NCI-H1436 treated with DMSO at 0.1 percent for 48 hours (cell line): ENCODE results near the gene OBP2A.
"Not testable (repeated sequence)": the region's sequence is repeated elsewhere in the genome, so short reads cannot be mapped to it uniquely, and the experiment has no call there.

Source experiments
- DNase-seq: peaks from one replicate; lab custom pipeline; 2025; lab: John Stamatoyannopoulos, UW

The OBP2A gene

DNA sequence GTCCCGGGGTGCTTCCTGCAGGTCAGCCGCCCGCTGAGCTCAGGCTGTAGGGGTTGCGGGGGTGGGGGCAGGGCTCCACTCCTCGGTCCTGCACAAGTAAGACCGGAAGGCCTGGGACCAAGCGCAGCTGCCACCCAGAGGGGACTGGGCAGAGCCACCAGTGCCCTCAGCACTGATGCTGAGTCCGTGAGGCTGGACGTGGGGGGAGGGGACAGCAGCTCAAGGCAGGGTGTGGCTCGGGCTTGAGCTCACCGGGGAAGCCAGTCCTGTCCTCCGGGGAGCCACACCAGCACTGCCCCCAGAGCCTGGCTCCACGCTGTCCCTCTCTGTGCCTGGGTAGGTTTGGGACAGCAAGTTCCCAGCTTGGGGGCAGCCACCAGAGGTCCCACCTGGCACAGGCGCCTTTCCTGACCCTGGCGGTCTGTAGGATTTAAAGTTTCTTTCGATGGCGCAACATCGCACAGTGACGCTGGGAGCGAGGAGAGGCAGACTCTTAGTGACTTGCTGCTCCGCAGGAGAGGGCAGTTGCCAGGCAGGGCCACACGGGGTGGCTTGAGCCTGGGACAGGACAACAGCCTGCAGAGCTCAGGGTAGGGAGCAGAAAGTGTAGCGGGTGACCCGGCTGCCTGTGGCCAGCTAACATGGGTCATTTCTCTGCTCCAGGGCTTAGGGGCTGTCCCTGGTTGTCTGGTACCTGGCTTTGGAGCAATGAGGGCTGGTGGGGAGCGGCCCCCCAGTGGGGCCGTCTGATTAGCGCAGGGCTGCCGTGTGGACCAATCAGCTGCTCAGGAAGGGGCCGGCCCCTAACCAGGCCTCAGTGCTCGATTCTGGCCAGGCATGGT, 19.0 kb upstream of the OBP2A start:
- no peak for DNase-seq

DNA sequence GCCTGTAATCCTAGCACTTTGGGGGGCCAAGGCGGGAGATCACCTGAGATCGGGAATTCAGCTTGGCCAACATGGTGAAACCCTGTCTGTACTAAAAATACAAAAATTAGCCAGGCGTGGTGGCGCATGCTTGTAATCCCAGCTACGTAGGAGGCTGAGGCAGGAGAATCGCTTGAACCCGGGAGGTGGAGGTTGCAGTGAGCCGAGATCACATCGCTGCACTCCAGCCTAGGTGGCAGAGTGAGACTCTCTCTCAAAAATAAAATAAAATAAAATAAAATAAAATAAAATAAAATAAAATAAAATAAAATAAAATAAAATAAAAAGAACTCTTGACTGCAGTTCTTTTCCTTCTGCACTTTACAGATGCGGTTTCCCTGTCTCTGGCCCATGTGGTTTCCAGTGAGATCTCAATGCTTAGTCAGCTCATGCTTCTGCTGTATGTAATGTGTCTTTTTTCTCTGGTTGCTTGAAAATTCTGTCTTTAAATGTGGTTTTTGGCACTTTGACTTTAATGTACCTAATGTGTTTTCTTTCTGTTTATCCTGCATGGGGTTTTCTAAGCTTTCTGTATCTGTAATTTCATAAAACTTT, 17.0 kb upstream of the OBP2A start:
- not testable (repeated sequence) for DNase-seq

DNA sequence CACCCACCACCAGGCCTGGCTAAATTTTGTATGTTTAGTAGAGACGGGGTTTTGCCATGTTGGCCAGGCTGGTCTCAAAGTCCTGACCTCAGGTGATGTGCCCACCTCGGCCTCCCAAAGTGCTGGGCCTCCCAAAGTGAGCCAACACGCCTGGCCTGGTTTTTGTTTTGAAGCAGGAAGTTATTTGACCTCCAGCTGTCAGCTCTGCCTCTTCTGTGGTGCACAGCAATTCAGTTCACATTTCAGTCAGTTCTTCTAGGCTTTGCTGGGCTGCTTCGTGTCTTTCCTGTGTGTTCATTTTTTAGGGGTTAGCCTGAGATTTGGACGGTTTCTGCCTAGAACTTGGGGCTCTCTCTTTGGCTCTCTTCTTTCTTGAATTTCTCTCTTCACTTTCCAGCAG, 15.8 kb upstream of the OBP2A start:
- no peak for DNase-seq

DNA sequence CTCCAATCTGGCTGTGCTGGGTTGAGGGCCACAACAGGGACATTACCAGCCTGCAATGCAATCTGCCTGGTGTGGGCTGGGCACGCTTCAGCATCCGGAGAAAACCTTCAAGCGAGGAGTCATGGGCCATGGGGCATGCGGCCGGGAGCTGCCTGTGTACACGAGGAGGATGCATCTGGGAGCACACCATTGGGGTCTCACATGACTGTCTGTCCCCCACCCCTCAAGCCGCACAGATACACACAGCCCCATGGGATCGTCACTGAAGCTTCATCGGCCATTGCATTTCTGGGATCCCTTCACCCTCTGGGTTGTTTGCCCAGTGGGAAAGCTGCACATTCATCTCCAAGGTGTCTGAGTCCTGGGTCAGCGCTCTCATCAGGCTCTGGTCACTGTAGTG, 14.8 kb upstream of the OBP2A start:
- DNase-seq, result no peak

DNA sequence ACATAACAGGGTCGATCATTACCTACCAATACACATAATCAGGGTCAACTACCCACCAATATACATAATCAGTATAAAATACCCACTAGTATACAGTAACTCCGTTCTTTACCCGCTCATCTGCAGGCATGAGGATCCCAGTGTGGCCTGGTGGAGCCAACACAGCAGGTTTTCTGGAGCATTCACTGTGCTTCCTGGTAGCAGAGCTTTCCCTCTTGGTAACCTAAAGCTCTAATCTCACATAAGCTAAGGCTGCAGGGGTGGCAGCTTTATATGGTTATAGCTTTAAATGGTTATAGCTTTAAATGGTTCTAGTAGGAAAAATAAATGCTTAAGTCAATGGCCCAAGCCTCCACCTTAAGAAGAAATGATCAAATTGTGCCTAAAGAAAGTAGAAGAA, 12.8 kb upstream of the OBP2A start:
- DNase-seq, result no peak

DNA sequence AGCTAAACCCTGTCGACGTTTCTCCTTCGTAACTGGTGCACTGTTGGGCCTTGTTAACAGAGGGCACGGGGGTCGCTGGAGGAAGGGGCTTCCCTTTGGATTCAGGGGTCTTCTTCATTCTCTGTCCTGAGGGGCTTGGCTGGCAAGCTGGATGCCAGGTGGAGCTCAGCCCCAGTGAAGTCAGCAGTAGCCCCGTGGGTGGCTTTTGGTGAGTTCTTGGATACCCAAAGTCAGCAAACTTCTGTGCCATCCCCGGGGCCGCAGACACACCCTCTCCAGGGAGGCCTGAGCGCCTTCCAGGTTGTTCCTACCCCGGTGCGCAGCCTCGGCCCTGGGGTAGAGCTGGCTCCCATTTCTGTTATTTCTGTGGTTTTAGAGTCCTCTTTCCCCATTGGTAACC, 12.3 kb upstream of the OBP2A start:
- no peak for DNase-seq

DNA sequence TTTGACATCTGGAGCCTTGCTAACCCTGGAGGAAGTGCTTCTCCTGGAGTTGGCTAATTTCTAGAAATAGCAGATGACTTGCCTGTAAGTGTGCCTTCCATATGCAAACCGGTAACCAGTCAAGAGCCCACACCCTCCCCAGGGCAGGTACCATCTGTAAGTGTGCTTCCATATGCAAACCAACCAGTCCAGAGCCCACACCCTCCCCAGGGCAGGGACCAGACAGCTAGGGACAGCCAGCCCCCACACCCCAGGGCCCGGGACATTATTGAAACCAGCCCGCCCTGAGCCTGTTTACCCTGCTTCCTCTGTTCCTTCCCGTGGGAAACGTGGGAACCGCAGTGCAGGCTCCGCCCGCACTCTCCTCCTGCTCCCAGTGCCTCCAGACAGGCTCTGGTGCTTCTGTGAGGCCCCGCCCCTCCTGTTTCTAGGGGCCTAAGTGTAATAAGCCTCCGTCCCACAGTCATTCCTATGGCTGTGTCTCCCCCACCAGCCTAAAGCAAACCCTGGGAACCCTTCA, 11.7 kb upstream of the OBP2A start:
- not testable (repeated sequence) for DNase-seq

DNA sequence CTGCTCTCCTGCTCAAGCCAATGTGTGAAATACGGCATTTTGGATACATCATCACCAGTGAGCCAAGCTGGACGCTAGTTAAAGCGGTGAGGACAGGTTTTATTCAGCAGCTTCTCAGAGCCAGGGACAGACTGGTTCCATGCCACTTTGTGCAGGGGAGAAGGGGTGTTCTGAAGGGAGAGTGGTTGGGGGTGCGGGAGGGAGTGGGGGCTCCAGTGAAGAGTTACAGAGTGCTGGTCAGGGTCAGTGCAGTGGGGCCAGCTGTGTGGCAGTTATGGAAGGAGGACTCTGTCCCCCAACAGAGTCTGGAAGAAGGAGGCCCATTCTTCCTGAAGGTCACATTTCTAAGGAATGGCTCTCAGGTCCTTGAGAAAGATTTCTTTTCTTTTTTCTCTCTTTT, 11.1 kb upstream of the OBP2A start:
- DNase-seq, result not testable (repeated sequence)

DNA sequence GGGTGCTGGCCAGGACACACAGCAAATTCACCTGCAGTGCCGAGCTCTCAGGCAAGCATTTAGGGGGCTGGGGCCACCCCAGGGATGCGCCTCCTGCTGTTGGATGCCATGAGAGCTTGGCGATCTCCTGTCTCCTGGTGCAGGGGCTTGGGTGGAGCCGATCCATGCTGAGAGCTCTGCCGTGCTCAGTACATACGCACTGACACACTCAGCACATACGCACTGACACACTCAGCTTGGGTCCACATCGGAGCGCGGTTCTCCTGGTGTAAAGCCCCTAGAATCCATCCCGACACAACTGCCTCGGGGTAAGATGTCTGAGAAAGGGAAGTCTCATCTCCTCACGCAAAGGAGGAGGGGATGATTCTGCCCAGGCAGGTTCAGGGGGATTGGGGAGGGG, 10.3 kb upstream of the OBP2A start:
- not testable (repeated sequence) for DNase-seq

DNA sequence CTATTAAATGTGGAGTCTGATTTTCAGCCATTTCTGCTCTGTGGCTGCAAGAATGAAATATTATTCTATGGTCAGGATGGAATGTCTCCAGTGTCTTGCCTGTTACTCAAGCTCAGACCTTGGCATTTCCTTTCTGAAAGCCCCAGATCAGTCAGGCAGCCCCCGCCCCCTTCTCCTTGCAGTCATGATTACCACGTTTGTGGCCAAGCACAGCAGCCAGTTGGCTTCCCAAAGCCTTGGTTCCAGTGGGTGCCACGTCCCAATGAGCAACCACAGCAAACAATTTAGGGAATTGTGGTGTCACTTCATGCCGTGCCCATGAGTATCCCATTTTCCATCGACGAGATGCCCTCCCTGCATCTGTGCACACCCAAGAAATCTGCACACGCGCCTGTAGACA, 9.7 kb upstream of the OBP2A start:
- no peak for DNase-seq

DNA sequence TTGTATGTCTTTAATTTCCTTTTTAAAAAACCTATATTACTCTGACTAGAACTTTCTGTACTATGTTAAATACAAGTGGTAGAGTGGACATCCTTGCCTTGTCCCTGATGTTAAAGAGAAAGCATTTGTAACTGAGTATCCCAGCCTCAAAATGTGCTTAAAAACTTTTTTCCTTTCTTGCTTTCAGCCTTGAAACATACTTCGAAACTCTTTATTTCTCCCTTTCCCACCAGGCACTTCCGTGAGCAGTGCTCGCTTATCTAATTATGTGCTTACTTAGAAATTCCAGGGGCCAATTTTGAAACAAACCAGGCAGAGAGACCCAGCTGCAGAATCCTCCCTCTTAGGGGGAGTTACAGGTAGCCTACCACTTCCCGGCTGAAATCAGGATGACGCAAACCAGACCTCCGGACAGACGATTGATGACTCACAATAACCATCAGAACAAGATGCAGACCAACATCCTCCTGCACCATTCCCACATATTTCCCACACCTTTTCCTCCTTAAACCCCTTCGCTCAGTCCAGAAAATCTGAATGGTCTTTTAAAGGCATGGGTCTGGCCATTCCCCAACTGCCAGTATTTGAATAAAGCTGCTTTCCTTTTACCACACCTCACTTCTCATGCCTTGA, 2.5 kb upstream of the OBP2A start:
- DNase-seq, result not testable (repeated sequence)

DNA sequence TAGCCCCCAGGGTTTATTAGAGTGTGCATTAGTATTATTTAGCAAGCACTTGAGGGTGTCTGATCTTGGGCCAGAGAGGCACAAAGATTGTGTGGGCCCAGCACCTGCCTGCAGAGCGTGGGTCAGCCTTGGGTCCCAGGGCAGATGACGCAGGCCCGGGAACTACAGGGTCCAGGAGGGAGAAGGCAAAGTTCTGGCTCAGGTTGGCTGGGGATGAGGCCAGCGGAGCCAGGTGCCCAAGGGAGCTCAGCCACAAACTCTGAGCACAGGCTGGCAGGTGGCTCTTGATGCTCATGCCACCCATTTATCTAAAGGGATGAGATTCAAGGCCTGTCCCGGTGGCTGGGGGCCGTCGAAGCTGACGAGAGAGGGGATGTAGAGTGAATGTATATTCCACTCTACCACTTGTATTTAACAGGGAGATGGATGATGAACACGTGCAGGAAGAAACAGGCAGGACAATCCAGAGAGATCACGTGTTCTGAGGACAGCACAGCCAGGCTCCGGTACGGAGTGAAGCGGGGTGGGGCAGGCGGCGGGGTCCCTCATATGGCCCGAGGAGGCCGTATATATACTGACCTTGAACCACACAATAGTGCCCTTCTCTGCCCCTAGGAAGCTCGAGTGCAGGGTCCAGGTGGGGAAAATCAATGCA, 818 bp upstream of the OBP2A start:
- DNase-seq, result no peak

DNA sequence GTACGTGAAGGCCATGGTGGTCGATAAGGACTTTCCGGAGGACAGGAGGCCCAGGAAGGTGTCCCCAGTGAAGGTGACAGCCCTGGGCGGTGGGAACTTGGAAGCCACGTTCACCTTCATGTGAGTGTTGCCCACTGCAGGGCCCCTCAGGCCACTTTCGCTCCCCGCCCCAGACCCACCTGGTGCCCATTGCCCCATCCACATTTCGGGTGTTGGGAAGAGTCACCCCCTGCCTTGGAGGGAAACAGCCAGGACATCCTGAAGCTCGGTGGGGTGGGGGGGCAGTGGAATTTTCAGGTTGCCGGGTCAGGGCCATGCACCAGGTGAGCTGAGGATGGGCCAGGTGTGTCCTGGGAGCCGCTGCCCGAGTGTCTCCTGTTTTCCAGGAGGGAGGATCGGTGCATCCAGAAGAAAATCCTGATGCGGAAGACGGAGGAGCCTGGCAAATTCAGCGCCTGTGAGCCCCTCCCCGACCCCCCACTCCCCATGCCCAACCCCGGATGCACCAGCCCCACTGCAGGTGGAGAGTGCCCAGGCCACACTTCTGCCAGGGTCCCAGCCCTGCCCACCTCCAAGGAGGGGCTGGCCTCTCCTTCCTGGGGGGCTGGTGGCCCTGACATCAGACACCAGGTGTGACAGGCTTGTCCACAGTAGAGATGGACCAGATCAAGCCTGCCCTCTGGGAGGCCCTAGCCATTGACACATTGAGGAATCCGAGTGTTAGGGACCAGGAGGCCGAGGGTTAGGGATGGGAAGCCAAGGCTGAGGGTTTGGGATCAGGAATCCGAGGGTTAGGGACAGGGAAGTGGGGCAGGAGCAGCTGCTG, 1.1 kb downstream of the OBP2A start:
- DNase-seq, result not testable (repeated sequence)

DNA sequence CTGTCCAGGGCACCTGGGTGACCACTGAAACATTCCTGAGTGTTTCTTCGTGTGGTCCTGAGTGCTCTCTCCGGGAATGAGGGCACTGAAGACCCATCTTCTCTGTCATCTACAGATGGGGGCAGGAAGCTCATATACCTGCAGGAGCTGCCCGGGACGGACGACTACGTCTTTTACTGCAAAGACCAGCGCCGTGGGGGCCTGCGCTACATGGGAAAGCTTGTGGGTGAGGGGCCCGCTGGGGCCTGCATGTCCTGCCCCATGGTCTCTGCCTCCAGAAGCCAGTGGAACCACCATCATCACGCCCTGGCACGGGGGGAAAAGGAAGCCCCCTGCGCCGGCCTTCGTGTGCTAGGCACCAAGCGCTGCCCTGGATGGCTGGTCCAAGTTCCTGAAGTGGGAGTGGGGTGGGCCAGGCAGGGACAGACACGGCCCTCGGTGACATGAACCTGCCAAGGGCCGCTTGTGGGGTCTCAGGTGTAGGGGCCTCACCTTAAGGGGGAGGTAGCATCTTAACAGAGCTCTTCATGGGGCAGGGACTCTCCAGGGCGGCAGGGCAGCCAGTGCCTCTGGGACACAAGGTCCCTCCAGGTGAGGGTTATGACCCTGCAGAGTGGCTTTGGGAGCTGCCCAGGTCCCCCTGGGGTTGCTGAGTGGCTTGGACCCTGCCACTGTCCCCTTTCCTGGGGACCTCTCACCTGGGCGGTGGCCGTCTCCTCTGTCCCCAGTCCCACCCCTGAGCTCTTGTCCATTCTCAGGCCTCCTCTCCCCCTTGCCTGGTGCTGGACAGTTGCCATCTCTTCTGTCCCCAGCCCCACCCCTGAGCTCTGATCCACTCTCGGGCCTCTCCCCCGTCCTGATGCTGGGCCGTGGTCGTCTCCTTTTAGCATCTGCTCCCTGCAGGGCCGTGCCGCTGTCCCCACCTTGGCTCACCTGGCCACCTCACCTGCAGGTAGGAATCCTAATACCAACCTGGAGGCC, 2.1 kb downstream of the OBP2A start:
- DNase-seq, result no peak

DNA sequence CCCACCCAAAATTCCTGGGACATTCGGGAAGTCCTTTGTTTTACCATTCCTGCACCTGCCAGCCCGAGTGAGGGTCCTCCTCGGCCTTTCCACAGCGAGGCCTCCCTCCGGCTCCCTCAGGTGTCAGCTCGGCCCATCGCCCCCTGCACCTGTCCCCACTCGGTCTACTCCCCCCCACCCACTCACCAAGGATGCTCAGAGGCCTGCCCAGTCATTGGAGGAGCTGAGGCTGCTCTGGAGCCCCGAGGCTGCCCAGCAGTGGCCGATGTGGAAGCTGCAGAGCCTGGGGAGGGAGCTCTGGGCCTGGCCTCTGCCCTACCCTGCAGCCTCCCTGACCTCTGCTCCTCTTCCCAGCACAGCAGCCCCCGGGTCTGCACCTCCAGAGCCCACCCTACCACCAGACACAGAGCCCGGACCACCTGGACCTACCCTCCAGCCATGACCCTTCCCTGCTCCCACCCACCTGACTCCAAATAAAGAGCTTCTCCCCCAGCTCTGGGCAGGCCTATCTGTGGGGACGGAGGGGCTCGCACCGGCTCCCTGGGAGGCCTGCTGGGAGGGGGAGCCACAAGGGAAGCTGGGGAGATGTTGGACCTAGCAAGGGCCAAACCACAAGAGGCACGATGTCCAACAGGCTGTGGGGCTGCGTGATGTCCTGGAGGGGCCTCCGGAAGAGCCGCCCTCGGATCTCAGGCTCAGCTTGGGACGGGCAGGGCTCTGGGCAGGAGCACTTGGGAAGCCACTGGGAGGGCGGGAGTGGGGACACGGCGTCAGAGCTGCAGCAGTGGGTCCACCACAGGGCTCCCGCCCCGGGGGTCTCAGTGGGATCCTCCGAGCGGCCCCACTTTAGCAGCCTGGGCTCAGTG, 3.8 kb downstream of the OBP2A start:
- DNase-seq, result not testable (repeated sequence)

DNA sequence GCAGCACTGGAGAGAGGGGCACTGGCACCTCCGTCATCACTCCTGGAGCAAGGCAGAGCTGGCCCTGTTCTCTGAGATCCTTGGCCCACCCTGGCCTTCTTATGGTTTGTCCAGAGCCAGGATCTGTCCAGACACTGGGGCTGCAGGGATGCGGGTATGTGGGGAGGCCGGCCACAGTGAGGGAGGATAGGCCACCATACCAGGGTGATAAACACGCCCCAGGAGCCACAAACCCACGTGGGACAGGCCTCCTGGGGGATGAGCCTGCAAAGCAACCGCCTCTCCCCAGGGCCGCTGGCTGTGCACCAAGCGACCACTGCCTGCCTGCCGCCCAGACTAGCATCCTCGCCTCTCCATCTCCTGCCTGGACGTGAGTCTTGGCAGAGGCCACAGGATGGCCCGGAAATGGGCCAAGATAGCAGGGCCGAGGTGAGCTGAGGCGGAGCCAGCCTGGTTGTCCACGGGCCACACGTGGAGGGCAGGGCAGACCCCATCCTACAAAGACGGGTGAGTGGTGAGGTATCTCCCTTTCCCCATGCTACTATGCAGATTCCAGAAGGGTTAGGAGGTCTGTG, 4.5 kb downstream of the OBP2A start:
- no peak for DNase-seq

DNA sequence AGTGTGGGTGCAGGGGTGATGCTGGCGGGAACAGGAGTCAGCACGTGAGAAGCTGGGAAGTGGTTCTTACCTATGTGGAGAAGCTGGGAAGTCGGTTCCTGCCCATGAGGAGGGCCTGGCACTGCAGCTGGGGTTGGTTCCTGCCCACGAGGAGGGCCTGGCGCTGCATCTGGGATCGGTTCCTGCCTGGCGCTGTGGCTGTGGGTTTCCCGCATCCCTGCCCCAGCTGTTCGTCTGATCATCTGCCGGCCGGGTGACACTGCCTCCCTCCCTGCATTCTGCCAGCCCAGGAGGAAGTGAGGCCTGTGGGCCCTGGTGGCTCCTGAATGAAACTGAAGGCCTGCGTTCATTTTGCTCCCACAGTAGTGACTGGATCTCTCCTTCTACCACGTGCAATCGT, 5.1 kb downstream of the OBP2A start:
- DNase-seq, result no peak

DNA sequence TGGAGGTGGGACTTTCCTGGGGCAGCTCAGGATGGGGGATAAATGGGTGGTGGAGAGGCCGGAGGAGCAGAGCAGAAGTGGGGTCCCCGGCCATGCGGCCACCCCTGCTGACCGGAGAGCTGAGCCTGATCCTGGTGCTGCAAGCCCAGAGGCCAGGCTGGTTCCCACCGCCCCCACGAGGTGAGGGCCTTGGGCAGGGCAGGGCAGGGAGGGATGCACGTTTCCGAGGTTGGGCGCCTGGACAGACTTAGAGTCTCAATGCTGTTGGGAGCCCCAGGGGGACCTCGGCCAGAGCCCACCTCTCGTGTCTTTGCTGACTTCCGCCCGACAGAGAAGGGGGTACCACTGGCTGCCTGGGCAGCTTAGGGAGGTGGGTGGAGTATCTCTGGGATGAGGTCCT, 5.5 kb downstream of the OBP2A start:
- no peak for DNase-seq
